Stimulated activated CD4-positive, alpha-beta T cell treated with anti-CD3 and anti-CD28 coated beads, TNF-alpha, amount 100 ng/mL, for 1 hour (primary cell): ENCODE measurements around the gene CS.
A peak's percentile ranks its signal among the peaks of the same experiment; 100 is the strongest.
"Not testable (repeated sequence)": the region's sequence is repeated elsewhere in the genome, so short reads cannot be mapped to it uniquely, and the experiment has no call there.

ENCODE experiments used
- DNase-seq, 3 donors: peaks; one replicate each; pipeline ENCODE4 v3.0.0-alpha.2; 2020; ENCODE audit warnings: low read depth in 3 of 3, low spot score in 1 of 3

Gene CS

DNA sequence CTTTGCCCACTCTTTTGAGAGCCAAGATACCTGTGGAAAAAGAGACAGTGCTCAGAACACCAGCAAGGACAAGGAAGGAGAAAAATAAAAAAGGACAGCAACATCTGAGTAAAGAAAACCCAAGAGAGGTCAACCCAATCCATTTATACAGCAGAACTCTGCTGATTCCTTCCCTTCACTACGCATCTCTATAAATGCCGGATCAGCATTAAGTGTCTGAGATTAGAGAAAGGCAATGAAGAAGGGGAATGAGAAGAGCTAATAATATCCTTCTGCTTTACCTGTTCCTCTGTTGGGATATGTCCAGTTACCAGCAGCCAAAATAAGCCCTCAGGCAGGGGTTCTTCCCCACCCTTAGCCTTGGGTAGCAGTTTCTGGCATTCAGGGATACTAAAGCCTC lies 17.6 kb downstream of the CS start:
- DNase-seq = no peak

DNA sequence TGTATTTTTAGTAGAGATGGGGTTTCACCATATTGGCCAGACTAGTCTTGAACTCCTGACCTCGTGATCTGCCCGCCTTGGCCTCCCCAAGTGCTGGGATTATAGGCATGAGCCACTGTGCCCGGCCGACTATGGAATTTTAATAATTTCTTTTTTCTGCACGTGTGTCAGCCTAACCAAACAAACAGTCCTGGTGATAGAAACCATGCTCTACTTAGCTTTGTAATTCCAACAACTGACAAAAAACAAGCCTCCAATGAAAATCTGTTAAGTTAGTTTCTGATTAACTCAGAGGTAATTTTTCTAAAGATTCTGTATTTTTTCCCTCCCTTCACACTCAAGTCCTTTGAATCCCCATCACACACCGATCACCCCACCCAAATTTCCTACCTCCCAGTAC lies 18.1 kb downstream of the CS start:
- no peak for DNase-seq

DNA sequence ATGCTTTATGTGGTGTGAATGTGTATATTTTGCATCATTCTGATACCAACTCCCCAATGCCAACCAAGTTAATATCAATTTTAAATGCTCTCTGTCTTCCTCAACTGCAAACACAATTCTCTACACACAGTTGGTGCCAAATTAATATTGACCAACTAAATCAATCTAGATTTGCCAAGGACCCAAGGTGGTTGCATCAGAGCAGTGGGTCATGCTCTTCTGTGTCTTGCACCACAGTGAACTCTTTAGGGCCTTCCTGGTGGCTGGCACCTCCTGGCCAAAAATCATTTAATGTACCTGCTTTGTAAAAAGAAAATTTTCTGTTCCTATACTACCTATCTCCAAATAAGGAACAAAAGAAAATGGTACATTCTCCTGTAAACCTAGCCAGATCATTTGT lies 19.3 kb downstream of the CS start:
- no peak for DNase-seq

DNA sequence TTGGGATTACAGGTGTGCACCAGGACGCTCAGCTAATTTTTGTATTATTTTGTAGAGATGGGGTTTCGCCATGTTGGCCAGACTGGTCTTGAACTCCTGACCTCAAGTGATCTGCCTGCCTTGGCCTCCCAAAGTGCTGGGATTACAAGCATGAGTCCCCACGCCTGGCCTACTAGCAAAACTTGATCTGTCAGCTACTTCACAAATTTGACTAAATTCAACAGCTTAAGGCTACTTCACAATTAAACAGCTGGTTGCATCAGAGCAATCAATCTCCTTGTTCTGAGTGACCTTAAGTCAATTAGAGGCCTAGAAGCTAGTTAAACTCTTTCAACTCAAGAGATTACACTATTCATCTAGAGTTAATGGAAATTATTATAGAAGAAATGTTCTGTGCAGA lies 21.2 kb downstream of the CS start:
- DNase-seq = no peak

DNA sequence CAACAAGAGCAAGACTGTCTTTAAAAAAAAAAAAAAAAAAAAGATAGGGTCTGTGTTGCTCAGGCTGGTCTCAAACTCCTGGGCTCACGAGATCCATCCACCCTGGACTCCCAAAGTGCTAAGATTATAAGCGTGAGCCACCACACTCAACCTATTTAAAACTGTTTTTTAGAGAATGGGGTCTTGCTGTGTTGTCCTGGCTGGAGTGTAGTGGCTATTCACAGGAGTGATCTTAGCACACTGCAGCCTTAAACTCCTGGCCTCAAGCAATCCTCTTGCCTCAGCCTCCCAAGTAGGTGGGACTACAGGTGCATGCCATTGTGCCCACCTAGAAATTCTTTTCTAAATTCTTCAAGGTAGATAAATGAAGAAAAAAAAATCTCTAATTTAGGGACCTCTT lies 25.8 kb downstream of the CS start:
- DNase-seq = no peak

DNA sequence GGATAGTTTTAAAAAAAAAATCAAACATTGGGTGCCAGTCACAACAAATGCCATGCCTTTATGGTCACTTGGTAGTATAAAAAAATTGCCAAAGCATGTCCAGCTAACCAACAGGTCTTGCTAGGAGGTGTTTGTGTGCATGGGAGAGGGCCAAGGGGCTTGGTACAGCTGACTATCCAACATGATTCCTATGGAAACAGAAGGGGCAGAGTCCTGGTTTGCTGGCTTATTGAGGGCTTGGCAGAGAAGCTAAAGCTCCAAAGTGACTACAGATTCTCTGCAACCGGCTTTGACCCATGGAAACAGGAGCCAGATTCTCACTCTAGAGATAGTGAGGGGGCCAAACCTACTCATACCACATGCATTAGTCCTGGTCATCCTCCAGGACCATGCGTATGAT lies 27.7 kb downstream of the CS start:
- not testable (repeated sequence) for DNase-seq

DNA sequence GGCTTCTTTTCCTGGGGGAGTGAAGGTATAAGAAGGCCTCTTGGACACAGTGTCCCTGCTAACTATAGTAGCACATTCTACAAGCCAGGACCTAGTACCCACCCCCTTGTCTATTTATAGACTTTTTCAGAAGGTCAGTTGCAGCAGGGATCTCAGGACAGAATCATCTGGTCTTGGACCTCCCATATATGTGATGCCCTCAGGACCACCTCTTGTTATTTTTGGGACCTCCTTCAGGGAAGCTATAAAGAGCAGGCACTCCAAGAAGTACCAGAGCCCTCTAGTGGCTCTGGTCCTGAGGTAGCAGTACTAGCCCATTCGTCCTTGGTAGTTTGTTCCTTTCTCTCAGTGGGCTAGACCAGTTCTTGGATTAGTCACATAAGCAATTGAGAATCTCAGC lies 29.1 kb downstream of the CS start:
- DNase-seq = no peak

DNA sequence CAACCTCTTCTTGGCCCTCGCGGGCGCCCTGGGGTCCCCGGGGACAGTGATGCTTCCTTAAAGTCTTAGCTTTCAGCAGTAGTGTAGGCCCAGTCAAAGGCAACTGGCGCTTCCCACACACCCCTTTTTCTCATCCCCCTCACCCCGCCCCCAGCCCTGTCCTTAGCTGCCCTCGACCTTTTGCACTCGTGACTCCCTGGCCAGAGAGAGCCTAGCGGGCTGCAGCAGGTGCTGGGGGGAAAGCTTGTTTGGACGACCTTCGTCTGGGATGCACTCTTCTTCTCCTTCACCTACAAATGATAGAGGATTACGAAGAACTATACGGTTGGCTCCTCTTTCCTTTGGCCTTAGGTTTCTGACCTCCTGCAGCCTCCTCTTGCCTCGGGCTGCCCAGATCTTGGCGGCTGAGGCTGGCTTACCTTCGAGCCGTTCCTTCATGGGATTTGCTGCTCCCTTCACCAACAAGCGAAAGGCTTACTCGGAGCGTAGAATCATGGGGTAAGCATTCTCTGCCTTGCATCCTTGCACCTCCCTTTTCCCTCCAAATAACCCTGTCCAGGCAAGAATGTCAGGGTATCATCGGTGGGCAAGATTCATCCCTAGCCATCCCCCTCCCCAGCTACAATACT lies 32.6 kb downstream of the CS start:
- DNase-seq = no peak

DNA sequence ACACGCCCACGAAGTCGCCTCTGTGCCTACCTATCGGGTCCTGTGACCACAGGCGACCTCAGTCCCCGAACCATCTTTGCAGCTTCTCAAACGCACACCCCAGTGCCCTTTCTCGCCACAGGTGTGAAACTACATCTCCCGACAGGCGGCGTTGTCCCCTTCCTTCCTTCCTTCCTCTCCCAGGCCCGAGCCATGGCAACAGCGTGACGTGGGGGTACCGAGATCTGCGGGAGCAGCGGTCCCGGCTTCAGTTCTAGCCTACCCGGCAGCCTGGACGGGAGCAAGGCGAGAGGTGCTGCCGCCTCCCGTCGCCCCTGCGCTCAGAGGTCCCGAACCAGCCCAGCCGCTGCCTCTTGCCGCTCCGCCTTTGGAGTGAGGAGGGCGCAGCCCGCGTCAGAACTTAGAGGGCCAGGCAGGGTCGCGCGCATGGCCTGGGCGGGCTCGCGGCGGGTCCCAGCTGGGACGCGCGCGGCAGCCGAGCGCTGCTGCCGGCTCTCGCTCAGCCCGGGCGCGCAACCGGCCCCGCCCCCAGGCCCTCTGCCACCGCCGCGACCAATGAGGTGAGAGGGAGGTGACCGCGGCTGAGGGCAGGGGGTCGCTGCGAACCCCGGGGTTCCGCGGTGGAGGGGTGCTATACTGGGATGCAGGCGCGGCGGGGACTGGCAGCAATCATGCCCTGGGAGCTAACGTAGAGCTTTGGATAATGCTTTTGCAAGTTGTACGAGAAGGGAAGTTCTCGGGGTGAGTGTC lies 33.3 kb downstream of the CS start, which contains the start of gene COQ10A:
Gene COQ10A, plus strand, starts transcription at position 250 of the 750 bp plus-strand sequence. Its CDS starts 177 bp downstream, at position 427.
- peak; percentile 68 to 77 (median 68) for DNase-seq

DNA sequence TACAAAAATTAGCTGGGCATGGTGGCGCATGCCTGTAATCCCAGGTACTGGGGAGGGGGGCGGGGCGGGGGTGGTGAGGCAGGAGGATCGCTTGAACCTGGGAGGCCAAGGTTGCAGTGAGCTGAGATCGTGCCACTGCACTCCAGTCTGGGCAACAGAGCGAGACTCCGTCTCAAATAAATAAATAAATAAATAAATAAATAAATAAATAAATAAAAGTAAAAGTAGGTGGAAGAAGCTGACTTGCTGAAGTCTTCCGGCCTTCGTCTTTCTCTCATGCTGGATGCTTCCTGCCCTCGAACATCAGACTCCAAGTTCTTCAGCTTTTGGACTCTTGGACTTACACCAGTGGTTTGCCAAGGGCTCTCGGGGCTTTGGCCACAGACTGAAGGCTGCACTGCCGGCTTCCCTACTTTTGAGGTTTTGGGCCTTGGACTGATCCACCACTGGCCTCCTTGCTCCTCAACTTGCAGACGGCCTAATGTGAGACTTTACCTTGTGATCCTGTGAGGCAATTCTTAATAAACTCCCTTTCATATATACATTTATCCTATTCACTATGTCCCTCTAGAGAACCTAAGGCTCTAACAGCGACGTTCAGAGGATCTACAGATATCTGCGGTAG lies 34.0 kb downstream of the CS start:
- DNase-seq = not testable (repeated sequence)

DNA sequence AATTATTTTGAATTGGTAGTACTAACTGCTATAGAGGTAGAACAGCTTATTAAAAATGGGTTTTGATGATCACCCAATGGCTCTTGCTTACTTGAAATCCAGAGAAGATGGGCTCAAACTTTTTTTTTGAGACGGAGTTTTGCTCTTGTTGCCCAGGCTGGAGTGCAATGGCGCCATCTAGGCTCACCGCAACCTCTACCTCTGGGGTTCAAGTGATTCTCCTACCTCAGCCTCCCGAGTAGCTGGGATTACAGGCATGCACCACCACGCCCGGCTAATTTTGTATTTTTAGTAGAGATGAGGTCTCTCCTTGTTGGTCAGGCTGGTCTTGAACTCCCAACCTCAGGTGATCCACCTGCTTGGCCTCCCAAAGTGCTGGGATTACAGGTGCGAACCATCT lies 37.2 kb downstream of the CS start:
- not testable (repeated sequence) for DNase-seq

DNA sequence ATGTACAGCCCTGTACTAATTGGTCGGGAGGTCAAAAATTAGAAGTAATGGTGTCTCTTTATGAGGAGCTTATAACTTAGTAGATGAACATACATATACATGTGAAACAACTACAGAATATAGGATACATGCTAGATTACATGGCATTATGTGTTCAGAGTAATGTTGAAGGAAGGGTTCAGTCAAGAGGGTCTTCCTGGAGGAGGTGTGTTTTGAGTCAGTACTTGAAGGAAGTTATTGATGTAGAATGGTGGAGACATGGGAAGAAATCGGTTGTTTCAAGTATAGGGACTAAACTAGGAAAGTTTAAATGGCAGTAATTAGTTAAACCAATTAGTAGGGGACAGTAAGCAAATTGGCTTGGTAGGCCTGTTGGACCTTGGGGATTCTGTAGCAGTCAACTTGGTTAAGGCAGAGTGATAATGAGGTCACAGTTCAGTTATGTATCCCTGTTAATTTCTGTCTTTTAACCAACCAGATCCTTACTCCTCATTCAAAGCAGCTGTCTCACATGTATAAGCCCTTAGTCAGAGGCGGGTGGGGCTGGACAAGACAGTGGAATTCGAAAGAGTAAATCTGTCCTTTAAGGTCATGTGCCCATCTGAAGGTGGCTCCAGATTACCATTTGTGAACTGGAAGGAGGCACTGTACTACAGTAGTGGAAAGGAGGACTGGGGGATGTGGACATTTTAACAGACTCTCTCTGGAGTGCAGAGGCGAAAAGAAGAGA lies 38.5 kb downstream of the CS start:
- no peak for DNase-seq

DNA sequence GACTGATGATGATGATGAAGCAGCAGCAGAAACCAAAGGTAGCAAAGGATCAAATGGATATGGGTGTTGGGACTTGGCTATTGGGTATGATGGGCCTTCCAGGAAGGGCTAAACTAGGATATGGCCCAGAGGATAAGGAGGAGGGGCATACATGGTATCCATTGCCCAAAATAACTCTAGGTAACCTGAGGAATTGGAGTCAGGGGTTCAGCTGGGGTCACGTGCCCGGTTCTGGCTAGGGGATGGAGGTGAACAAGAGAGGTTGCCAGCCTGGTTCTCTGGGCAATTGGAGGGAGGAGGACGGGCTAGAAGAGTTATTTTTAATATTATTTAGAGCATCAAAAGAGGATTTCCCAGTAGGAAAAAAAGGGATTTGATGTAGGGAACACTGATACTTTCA lies 39.2 kb downstream of the CS start:
- DNase-seq = no peak

DNA sequence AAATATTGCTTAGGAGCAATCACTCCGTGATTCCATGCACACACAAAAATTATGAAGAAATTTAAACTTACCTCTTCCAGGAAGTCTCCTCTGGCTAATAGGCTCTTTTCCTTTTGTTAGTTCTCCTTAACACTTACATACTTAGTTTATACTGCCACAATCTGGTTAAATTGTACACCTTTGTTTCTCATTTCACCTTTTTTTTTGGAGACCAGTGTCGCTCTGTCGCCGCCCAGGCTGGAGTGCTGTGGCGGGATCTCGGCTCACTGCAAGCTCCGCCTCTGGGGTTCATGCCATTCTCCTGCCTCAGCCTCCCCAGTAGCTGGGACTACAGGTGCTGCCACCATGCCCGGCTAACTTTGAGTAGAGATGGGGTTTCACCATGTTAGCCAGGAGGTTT lies 39.8 kb downstream of the CS start:
- no peak for DNase-seq

DNA sequence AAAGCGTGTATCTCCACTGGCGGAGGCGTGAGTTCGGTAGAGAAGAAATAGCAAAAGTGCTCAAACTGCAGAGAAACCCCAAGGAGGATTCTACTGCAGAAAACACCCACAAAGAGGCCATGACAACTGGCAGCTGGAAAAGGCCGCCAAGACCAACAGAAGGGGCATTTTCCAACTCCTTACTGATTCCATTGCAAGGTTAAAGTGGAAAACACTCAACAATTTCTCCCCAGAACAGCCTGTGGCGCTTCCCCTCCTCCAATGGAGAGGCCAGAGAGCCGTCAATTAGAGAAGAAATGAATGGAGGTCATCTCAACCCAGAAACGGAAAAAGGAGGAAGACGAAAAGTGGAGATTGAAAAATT lies 41.3 kb downstream of the CS start:
- DNase-seq = no peak

DNA sequence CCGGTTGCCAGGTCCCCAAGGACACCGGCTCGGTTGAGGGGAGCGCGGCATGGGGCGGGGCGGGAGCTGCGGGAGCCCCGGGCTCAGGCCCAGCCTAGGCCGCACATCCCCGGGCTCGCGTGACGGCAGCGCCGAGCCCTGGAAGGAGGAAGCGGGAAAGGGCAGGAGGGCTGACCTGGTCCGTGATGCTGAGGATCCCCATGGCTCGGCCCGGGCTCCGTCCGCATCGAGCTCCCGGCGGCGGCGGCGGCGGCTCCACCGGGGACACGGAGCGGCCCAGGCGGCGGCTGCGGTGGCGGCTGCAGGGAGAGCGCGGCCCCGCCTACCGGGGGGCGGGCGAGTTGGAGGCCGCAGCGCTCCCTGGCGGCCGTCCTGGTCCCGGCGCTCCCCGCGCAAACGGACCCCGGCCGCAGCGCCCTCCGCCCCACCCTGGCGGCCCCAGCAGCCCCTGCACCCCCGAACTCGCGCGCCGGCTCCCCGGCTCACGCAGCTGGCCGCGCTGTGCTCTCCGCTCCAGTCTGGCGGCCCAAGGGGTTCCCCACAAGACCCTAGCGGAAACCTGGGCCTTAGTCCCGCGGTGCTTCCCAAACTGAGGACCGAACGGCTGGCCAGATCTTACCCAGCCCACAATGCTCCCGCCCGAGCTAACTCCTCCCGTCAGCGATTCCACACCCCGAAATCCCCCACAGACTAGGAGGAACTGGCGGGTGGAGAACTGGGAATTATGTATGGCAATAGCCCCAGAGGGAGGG lies 41.9 kb downstream of the CS start, which contains the start of gene ANKRD52:
Gene ANKRD52, minus strand, starts transcription at position 317 of the 752 bp plus-strand sequence. Its CDS starts 115 bp downstream, at position 202.
- DNase-seq = peak; percentile 34 to 74 (median 55)

DNA sequence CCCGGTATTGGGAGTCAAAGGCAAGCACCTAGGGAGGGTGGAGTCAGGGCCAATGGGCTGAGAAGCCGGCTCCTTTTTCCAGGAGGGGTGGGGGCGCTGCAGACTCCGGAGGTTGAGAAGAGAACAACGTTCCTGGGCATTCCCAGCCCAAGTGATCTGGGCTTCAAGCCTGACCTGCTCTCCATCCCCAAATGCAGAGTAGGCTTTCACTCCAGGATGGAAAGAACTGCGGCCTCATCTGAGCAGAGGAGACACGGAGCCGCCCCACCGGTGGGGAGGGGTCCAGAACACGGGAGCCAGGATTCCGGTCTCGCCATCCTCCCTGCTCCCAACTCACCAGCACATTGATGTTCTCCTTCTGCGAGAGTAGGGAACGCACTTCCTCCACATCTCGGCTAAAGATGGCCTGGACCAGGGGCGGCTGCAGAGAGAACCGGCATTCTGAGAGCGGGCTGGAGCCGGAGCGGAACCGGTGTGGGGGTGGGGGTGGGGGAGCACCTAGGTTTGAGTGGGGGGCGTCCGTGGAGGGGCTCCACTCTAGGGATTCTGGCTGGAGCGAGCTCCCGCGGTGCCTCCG lies 42.6 kb downstream of the CS start:
- DNase-seq = no peak

DNA sequence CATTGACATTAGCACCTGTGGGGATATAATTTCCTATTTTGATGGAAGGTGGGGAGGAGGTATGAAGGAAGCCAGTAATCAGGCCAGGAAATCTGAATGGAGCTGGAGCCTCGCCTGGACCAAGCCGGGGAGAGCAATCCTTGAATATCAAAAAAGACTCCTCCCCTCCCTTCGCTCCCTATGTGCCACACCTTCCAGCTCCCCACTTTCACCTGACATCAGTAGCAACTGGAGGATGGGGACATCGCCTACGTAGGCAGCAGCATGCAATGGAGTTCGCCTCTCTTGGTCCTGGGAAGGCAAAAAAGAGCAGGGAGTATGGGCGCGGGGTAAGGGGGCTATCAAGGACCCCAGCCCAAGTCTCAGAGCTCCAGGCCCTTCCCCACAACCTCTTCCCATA lies 43.1 kb downstream of the CS start:
- DNase-seq = no peak

DNA sequence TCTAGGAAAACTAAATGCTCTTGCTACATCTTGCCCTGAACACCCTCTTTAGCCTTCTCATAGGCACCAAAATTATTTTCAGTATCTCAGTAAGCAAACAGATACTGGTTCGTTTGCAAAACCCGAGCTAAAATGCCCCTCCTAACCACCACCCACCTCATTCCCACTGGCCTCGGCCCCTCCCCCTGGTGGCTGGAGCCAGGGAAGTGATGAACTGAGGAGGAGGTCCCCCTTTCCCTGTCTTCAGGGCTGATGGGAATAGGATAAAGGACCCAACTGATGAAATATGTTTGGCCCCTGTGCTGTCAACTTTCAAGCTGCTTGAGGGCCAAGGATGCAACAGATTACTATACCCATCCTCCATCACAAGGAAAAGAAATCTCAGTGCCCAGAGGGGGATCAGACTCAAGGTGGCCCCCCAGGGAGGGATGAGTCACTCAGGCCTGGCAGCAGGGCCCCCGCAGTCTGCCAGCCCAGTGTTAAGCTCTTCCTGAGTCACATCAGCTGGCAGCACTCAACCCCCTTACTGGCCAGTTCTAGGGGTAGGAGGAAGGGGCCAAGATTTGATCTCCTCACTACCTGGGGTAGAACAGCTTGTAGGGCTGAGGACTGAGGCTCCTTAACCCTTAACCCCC lies 43.7 kb downstream of the CS start:
- DNase-seq = no peak

DNA sequence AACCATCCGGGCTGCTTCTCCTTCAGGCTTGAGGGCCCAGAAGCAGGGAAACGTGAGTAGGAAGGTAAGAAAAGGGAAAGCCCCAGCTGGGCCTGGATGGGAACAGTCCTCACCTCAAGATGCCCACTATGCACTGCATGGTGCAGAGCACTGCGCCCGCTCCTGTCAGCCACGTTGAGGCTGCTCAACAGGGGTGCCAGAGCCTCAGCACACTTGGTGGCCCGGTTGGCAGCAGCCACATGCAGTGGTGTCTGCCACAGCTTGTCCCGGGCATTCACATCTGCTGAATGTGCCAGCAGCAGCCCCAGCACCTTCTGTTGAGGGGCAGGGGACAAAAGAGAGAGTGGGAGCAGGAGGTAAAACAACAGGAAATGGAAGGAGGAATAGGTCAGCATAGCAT lies 44.5 kb downstream of the CS start:
- DNase-seq = no peak
